DOHH2 (cell line): ENCODE data around the gene FMOD.

Experiments
- EZH2phosphoT487 ChIP-seq: fragments of 200-600 bp; sonication (generic); IDR thresholded peaks from 2 replicates; pipeline ENCODE4 v1.6.1; 2017; ENCODE audit warnings: borderline replicate concordance, mild to moderate bottlenecking, antibody characterized with exemption, low read length, moderate library complexity, mixed read lengths
- TF ChIP-seq, protein P1 (sequence below): fragments of 200-600 bp; sonication (generic); IDR thresholded peaks from one replicate; pipeline ENCODE4 v1.5.1; 2014; ENCODE audit warnings: antibody characterized with exemption, mild to moderate bottlenecking, low read depth, low read length; ENCODE audit not compliant: poor library complexity, severe bottlenecking

DNA sequence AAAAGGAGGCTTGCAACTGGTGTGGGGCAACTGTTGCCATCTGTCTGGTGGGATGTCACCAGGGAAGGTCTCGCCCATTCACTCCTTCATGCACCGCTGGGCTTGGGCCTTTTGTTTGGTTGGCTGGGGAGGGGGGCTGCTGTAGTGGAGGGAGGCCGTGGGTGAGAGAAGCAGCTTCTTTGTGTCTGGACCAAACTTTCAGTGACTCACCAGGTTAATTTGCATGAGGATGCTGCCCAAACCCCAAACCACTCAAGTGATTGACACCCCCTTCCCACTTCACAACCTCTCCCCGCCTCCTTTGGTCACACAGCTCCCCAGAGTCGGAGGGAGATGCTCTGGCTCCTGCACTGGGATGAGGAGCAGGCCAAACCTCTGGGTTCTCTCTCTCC lies 25.9 kb downstream of the FMOD start:
- TF ChIP-seq, protein P1, sequence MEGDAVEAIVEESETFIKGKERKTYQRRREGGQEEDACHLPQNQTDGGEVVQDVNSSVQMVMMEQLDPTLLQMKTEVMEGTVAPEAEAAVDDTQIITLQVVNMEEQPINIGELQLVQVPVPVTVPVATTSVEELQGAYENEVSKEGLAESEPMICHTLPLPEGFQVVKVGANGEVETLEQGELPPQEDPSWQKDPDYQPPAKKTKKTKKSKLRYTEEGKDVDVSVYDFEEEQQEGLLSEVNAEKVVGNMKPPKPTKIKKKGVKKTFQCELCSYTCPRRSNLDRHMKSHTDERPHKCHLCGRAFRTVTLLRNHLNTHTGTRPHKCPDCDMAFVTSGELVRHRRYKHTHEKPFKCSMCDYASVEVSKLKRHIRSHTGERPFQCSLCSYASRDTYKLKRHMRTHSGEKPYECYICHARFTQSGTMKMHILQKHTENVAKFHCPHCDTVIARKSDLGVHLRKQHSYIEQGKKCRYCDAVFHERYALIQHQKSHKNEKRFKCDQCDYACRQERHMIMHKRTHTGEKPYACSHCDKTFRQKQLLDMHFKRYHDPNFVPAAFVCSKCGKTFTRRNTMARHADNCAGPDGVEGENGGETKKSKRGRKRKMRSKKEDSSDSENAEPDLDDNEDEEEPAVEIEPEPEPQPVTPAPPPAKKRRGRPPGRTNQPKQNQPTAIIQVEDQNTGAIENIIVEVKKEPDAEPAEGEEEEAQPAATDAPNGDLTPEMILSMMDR = no peak
- TF ChIP-seq EZH2phosphoT487 = no peak
